Right forelimb (tissue), 1 donor: ENCODE data around the gene UBE2C.

ENCODE experiments used
- DNase-seq: peaks from one replicate; pipeline ENCODE4 v3.0.0-alpha.2; 2018

The UBE2C gene

DNA sequence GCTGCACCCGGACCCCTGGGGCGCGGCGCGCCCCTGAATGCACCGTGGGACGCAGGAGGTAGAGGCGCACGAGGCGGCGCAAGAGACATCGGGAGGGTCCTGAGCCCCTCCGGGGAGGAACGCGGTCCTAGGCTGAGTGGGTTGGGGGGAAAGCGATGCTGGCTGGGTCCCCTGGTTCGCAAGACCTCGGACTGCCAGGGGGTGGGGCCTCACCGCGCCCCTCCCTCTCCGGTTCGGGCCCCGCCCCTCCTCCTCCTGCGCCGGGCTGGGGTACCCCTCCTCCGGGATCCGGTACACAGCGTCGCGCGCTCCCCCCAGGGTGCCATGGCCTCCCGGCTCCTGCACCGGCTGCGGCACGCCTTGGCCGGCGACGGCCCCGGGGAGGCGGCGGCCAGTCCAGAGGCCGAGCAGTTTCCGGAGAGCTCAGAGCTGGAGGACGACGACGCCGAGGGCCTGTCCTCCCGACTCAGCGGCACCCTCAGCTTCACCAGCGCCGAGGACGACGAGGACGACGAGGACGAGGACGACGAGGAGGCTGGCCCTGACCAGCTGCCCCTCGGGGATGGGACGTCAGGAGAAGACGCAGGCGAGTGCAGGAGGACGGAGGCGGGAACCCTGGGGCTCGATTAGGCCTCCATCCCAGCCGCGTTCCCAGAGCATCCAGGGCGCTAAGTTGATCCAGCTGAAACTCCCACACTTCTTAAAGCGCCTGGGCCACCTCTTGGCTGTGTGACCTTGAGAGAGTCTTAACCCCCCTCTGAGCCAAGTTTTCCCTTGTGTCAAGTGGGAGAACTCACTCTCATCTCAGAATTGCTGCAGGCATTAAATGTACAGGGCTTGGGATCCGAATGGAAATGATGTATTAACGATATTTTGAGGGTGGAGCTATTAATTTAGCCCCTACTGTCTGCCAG is 21.7 kb downstream of the UBE2C start:
- DNase-seq, result peak; percentile 89

DNA sequence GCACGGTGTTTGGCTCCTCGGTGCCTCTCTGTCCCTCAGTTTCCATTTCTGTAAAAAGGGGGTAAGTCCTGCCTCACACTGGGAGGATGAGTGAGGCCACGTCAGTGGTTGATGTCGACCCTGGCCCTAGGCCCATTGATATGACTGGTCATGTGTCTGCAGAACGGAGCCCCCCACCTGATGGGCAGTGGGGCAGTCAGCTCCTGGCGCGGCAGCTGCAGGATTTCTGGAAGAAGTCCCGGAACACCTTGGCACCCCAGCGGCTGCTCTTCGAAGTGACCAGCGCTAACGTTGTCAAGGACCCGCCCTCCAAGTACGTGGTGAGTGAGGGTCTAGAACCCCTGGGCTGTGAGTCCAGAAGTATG is 22.3 kb downstream of the UBE2C start:
- DNase-seq, result no peak

DNA sequence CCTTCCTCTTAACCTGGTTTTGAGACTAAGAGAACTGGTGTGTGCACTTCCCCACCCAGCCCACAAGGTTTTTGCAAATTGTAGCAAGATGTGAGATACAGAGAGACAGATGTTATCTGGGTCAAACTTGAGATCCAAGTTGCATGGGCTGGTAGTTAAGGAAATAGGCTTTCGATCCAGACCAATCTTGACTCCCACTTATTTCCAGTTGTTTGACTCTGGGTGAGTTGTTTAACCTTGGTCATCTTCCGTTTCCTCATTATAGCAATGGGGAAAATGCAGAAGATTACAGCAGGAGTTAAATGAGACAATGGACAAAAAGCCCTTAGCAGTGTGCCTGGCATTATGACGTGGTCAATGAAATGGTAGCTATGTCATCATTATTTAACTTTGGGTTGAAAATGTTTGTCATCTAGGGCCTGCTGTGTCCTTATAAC is 22.9 kb downstream of the UBE2C start:
- DNase-seq, result no peak

DNA sequence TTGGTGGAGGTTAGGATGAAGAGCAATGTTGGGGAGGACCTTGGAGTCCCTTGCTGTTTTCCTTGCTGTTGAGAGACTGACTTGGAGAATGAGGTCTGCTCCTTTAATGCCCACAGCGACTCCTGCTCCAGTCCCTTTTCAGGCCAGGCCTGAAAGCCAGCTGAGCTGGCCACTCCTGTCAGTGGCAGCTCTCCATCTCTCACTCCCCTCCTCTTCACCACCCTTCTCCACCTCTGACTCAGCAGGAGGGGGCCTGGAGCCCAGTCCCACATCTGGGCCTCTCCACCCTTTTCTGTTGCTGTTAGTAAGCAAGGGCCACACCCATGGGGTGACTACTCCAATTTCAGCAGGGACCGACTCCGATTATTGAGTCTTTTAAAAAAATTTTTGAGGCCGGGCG is 23.4 kb downstream of the UBE2C start:
- DNase-seq, result no peak

DNA sequence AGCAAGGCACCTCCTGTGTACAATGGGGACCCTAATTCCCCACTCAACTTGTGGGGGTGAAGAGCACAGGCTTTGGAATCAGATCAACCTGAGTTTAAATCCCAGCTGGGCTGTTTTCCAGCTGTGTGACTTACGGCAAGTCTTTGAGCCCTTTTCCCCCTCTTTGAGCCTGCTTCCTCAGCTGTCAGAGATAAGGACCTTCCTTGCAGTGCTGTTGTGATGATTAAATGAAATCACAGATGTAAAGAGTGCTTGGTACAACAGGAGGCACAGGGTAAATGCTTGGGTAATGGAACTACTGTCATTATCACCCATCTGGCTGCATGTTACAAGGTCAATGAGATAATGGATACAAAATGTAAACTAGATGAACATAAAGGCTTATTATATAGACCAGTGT is 24.4 kb downstream of the UBE2C start:
- DNase-seq, result no peak

DNA sequence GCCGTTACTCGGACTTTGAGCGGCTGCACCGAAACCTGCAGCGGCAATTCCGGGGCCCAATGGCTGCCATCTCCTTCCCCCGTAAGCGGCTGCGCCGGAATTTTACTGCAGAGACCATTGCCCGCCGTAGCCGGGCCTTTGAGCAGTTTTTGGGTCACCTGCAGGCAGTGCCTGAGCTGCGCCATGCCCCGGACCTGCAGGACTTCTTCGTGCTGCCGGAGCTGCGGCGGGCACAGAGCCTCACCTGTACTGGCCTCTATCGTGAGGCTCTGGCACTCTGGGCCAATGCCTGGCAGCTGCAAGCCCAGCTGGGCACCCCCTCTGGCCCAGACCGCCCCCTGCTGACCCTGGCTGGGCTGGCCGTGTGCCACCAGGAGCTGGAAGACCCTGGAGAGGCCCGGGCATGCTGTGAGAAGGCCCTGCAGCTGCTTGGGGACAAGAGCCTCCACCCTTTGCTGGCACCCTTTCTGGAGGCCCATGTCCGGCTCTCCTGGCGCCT is 28.3 kb downstream of the UBE2C start:
- DNase-seq, result no peak

DNA sequence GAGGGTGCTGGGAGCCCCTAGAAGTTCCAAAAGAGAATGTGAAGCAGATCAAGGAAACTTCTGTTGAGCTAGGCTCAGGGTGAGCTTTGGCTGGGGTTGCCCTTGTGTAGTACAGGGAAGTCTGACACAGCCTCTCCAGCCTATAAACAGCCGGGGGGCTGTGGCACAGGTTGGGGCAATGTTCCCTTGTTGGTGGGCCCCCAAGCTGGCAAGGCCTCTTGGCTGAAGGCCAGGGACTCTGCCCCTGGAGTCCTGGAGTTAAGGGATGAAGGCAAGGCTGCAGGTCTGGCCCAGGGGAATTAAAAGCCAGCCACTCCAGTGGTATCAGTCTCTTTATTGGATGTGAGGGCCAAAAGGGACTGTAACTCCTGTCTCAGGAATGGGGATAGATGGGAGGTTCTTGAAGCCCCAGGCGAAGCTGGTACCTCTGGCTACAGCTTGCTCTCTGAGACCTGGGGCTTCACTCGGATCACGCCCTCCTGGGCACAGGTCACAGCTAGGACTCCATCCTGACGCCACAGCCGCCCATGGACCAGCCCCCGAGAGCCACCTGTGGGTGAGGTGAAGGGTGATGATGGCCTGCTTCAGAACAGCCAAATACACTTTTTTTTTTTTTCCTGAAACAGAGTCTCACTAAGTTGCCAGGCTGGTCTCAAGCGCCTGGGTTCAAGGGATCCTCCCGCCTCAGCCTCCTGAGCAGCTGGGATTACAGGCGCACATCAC is 29.1 kb downstream of the UBE2C start:
- no peak for DNase-seq

DNA sequence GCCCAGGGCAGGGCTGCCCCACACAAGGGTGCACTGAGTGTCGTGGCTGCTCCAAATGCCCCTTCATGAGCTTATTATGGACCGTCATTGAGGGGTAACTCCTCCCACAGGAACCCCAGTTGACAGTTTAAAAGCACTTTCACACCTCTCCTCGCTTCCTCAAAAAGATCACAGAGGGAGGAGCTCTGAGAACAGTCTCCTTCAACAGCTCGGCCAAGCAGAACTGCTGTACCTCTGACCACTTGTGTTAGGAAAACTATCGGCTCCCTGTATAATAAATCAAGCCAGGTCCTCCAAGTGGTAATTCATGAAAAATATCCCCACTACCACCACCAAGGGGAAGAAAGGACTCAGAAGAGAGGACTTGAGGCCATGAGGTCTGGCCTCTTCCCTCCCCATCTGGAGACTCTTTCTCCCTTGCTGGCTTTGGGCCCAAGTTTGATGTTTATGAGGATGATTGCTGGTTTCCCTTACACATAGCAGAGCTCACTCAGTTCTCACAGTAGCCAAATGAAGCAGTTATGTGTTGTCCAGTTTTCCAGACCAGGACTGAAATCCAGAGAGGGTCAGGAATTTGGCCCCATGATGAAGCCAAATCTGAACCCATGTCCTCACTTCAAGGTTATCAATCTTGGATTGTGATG is 29.8 kb downstream of the UBE2C start:
- no peak for DNase-seq

DNA sequence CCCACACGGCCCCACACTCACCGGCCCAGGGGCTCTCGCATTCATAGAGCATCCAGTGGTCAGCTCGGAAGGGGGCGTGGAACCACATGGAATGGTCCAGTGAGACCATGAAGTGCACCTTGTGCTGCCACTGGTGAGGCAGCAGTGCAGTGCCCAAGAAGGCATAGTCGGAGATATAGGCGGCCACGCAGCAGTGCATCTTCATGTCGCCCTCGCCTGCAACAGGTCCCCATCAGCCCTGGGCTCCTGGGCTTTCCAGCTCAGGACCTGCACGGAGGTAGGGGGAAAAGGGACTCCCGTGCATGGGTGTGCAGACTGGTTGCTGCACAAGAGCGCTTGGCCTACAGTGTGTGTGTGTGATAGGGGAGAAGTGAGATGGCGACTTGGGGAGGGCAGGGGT is 31.1 kb downstream of the UBE2C start:
- no peak for DNase-seq

DNA sequence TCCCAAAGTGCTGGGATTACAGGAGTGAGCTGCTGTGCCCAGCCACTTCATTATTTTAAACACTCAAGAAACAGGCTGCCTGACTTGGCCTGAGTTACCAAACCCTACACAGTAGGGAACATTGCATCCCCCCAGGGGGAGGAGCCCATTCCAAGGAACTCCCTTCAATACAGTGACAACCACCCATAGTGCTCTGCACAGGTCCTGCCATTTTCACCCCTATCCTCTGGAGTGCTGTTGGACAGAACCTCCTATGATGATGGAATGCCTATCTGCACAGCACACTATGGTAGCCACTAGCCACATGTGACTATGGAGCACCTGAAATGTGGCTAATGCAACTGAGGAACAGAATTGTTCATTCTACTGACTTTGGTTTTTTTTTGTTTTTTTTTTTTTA is 33.0 kb downstream of the UBE2C start:
- no peak for DNase-seq

DNA sequence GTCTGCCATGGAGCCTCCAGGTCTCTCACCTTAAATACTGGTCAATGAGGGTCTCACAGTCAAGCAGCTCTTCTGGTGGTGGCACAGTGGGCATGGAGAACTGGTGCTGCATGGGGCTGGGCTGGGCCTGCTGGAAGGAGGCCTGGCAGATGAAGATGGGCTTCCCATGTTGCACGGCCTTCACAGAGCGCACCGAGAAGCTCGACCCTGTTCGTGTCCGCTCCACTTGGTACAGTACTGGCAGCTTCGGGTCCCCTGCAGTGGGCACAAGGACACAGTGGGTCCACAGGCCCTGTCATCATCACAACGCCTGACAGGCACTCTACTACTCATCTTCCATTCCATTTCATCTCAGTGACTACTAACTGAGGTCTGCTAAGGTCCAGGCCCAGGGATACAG is 36.0 kb downstream of the UBE2C start:
- no peak for DNase-seq

DNA sequence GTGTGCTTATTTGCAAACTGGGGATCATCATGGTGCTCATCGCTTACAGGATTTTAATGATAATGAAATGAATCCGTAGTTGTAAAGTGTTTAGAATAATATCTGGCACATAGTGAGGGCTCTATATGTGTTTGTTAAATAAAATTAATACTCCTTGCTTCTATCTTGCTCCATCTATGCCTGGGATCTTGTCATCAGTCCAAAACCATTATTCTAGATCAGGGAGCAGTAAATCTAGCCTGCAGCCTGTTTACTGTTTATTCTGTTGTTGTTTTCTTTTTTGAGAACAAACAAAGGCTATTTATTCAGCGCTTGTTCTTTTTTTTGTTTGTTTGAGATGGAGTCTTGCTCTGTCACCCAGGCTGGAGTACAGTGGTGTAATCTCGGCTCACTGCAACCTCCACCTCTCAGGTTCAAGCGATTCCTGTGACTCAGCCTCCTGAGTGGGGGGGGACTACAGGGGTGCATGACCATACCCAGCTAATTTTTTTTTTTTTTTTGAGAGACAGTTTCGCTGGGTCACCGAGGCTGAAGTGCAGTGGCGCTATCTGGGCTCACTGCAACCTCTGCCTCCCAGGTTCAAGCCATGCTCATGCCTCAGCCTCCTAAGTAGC is 36.6 kb downstream of the UBE2C start:
- DNase-seq, result no peak

DNA sequence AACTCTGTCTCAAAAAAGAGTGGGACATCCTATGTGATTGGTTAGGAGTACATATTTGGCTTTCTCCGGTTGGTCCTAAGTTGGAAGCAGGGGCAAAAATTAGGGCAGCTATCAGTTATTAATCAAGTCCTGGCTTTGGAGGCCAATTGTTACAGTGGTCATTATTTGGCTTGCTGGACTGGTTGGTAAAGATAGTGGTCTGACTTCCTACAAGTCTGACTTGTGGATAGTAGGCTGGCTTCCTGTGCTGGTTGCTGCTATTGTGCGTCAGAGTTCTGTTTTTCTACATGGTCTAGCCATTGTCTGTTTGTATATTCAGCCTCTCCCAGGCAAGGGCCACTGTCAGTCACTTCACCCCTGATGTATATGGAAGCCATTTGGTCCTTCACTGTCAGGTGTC is 37.8 kb downstream of the UBE2C start:
- no peak for DNase-seq

DNA sequence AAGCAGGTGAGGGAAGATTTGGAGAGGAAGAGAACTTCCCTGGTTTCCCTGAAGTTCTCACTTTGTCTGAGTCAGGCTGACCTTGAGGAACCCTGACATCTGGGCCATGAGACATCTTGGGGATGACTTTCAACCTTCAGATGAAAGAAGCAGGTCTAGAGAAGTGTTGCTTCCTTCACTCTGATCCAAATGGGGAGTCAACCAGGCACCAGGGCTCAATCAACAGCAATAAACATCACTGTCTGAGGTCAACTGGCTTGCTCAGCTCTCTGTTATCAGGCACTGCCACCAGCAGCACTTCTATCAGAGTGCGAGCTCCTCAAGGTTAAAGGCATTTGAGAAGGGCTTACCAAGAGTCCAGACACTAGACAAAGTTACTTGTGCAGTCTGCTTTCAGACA is 38.5 kb downstream of the UBE2C start:
- DNase-seq, result no peak

DNA sequence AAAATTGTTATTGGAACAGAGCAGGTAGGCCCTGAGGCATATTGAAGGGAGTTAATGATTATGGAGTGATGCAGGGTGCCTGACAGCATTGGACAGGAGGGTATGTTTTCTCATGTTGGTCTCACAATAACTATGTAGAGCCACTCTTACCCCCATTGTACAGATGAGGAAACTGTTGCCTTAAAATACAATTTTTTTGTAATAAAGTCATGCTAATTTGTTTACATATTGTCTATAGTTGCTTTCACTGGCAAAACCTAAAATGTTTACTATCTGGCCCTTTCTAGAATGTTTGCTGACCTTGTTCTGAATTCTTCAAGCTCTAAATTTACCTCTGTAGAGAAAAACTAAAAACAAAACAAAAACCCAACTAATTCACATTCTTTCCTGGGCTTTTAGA is 39.1 kb downstream of the UBE2C start:
- no peak for DNase-seq

DNA sequence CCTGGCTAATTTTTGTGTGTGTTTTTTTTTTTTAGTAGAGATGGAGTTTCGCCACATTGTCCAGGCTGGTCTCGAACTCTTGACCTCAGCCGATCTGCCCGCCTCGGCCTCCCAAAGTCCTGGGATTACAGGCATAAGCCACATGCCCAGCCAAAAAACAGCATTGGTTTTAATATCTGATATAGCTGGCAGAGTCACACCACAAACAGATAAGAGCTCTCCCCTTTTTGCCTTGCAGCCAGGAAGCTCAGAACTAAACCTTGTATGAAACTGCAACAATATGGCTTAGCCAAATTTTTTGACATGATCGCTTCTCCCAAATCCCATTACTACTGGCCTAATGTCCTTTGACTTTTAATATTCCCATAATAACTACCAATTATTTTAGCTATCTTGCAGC is 39.9 kb downstream of the UBE2C start:
- no peak for DNase-seq

DNA sequence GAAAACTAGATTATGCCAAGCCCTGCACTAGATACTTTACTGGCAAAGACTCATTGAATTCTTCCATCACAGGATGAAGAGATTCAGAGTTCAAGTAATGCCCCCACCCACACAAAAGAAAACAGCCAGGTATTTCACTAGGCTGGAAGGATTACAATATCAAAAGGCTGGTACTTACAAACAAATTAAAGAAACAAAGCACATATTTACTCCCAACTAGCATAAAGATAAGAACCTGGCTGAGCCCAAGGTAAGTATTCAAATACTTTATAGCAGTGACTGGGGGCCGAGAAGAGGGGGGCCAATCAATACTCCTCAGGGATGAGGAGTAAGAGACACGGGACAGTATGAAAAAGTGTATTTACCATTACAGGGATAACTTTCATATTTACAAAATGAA is 41.0 kb downstream of the UBE2C start:
- DNase-seq, result no peak

DNA sequence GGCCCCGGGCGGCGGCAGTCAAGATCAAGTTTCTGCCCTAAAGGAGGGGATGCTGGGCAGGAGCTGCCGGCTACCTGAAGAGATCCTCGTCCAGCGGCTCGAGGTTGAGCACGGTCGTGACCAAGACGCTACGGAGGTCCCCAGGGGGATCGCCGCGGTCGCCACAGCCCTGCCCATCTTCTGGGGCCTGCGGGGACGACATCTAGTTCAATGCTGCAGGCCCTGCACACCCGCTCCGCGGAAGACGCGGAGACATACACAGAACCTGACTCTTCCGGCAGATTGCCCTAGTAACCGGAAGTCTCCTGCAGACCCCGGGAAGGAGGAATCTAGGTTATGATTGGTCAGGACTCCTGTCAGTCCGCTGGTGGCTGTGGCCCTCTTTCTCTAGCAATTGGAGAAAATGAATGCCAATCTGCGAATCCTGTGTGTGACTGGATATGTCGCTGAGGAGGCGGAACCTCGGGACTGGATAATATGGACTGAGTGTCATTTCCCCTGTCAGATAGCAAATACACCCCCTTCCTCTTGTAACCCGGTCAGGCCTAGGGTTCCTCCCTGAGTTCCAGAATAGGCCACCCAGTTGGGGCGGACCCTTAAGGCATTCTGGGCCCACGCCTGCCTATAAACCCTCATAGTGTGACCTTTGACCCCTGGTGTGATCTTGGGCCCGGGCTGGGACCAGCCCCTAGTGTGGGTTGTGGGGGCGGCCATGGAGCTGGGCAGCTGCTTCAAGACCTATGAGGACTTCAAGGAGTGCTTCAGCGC is 44.9 kb downstream of the UBE2C start, which contains the start of the genes ACOT8 and ZSWIM3:
TSS of gene ACOT8 (minus strand) at position 279 of the 768 bp plus-strand sequence. CDS start at position 202, 77 bp downstream.
TSS of gene ZSWIM3 (plus strand) at position 501 of the 768 bp plus-strand sequence. CDS start at position 713, 212 bp downstream.
- DNase-seq, result peak; percentile 94

DNA sequence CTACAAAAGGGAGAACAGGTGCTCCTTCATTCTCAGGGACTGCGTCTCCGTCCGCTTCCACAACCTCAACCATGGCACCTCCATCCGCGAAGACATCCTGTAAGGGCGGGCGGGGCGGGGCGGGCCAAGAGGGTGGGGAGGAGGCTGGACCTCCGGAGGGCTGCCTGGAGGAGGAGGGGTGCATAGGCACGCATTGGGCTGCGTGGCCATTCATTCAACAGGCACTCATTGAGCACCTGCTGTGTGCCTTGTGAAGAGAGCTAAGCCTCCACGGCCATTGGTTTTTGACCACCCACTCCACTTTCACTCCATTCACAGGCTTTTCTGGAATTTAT is 45.4 kb downstream of the UBE2C start:
- no peak for DNase-seq

DNA sequence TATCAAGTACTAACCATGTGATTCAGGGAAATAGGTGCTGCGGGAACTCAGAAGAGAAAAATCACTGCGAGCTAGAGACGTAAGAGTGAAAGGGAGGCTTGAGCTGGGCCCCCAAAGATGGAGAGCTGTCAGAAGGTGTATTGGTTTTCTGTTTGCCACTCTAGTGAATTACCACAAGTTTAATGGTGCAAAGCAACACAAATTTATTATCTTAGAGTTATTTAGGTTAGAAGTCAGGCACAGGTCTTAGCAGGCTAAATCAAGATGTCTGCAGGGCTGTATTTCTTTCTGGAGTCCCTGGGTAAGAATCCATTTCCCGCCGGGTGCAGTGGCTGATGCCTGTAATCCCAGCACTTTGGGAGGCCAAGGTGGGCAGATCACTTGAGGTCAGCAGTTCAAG is 47.5 kb downstream of the UBE2C start:
- DNase-seq, result no peak

DNA sequence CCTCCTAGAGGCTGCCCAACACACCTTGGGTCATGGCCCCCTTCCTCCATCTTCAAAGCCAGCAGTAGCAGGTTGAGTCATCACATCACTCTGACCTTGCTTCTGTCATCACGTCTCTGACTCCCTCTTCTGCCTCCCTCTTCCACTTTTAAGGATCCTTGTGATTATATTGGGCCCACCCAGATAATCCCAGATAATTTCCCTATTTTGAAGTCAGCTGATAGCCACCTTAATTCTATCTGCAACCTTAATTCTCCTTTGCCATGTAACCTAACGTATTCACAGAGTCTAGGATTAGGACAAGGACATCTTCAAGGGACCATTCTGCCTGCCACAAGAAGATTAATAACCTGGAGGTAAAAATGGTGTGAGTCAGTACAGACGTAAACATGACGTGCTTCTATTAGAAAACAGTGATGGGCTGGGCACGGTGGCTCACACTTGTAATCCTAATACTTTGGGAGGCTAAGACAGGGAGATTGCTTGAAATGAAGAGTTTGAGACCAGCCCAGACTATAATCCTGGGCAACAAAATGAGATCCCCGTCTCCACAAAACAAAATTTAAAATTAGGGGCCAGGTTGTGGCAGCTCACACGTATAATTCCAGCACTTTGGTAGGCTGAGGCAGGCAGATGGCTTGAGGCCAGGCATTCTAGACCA is 48.2 kb downstream of the UBE2C start:
- no peak for DNase-seq
